Stimulated activated CD4-positive, alpha-beta T cell treated with anti-CD3 and anti-CD28 coated beads, Interleukin-12 subunit alpha, Interleukin-12 subunit beta, amount 100 ng/mL, for 4 hours (primary cell): Measurements from ENCODE around the gene NAXD.
"Not testable (repeated sequence)": the region's sequence is repeated elsewhere in the genome, so short reads cannot be mapped to it uniquely, and the experiment has no call there.

Experiments
- DNase-seq: peaks from one replicate; pipeline ENCODE4 v3.0.0-alpha.2; 2020

The NAXD gene

DNA sequence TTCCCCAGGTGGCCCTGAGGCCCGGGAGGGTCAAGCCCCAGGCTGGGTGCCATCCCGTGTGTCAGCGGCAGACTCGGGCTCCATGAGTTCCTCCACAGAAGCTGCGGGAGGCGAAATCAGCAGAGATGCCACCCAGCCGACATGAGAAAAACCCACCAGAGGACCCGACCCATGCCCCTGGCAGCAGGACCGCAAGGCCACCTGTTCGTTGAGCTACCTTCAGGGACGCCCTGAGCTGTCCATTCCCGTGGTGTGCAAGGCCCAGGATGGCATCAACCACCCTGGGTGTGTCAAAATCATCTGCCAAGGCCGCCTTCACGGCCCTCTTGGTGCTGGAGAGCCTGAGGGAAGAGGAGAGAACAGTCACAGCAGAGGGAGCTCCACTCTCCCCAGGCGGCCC, 30.4 kb downstream of the NAXD start:
- DNase-seq = no peak

DNA sequence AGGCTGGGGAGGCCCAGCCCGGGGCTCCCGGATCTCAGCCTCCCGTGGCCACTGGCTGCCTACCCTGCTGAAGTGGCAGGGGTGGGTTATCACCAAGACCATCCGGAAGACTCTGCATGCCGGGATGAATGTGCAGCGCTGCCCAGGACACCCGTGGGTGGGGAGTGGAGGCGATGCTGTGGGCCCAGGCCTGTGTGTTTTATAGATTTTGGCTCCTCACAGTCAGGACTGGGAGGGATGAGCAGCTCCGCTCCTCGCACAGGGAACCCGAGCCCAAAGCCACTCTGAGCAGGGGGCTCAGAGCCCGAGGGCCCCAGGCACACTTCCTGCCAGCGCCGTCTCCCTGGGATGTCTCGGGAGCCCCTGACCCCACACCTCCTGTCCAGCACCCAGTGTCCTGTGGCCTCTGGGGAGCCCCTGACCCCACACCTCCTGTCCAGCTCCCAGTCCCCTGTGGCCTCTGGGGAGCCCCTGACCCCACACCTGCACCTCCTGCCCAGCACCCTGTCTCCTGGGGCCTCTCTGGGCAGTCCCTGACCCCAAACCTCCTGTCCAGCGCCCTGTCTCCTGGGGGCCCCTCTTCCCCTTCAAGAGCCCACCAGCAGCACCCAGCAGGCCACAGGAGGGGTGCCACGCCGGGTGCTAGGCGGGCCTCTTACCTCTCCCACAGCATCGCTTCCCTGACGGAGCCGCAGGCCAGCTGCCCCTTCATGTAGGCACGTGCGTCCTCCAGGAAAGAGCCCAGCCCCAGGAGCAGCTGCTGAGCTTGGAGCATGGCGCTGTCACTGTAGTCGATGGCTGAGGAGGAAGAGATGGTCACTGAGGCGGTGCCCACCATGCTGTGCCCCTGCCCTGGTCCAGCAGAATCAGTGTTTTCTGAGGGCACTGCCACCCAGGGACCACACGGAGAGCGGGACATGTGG, 31.4 kb downstream of the NAXD start:
- no peak for DNase-seq

DNA sequence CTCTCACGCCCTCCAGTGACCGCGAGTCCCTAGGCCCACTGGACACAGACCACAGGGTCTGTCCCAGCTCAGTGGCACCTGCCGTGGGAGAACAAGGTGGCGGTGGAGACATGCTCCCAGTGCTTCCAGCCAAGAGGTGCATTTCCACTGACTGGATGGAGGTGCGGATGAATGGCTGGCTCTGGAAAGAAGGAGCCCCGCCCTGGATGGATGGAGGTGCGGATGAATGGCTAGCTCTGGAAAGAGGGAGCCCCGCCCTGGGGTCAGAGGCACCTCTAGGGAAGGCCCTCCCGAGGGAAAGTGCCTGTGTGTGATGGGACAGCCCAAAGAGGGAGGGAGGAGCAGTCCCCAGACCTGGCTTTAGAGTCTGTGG, 32.0 kb downstream of the NAXD start:
- no peak for DNase-seq

DNA sequence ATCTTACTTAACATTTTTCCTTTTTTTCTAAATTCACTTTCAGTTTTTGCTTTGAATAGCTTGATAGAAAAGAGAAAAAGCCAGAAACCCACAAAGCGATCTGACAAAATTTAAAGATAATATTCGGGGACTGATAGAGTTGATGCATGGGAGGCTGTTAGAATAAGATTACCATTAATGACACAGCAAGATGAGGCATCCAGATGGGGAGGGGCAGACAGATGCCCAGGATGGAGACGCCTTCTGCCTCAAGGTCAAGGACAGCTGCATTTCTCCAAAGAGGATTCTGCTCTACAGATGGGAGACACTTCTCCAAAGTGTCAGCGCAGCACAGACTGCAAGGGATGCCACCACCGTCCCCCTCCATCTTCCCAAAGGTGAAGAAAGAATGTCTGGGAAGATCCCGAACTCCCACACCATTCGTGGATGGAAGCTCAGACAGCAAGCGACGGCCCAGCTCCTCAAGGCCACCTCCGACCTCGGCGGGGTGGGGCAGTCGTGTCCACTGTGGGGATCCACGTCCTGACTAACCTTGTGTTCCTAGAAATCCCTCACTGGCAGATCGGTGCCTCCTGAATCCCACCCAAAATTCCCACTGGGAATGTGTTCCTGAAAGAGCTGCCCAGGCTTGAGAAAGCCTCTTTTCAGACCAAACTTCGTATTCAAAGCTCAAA, 32.9 kb downstream of the NAXD start:
- no peak for DNase-seq

DNA sequence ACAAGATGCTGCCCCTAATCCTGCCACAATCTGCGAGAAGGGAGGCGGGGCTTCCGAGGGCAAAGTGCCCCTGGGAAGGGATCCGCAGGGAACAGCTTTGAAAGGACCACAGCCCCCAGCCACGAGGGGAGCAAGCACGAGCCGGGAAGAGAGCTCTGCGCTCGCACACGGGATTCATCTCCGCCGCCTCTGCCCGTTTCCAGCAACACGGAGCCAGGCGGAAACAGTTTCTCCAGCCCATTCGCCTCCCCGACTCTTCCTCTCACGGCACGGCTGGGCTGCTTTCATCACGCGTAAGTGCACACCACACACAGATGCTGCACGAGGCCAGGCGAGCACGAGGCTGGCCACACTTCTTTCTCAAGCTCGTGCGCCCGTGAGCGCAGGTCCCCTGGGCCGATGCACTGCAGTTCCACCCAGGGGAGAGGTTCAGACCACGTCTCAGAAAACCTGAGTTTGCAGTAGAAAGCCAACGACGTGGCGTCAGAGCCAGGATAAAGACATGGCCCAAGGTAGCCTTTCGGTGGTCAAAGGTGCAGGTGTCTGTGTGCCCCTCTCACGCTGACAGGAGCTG, 33.6 kb downstream of the NAXD start:
- no peak for DNase-seq

DNA sequence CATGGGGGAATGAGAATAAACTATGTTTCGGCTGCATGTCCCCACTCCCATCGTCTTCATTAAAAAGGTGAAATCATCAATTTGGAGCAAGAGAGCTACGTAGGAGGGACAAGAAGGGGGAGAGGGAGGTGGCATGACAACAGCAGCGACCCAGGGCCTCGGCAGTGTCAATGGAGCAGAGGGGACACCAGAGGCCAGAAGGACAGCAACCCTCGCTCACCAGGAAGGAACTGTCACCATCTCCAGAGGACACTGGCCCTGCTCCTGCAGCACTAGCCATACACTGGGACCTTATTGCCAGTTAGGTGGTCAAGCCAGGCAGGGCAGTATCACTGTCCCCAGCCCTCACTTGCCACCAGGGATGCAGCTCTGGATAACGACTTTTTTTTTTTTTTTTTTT, 34.2 kb downstream of the NAXD start:
- DNase-seq = no peak

DNA sequence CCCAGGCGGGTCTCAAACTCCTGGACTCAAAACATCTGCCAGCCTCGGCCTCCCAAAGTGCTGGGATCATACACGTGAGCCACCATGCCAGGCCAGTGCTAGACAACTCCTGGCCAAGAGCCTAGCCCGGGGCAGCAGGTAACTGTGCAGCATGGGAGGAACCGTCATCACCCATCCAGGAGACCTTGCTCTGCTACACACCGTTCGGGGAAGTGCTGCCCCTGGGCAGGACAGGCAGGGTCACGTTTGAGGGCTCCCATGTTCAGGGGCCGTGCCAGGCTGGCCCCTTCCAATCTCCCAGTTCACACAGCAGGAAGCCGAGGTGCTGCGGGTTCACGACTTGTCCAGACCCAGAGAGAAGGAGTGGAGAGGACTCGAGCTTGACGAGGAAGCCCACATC, 35.1 kb downstream of the NAXD start:
- no peak for DNase-seq

DNA sequence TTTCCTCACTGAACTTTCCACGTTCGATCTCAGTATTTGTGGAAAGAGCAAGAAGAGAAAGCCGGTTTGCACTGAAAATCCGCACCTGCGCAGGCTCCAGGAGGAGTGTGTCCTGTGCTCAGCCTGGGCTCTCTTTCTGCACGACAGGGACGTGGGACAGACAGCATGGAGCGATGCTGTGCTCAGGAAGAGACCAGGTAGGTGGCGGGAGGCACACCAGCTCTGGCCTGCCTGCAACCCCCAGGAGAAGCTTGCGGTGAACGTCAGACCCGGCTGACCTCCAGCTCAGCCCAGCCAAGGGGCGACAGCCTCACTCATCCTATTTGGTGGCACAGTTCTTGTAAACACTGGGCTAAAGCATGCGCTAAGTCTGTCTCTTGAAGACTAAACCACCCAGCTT, 35.9 kb downstream of the NAXD start:
- DNase-seq = no peak

DNA sequence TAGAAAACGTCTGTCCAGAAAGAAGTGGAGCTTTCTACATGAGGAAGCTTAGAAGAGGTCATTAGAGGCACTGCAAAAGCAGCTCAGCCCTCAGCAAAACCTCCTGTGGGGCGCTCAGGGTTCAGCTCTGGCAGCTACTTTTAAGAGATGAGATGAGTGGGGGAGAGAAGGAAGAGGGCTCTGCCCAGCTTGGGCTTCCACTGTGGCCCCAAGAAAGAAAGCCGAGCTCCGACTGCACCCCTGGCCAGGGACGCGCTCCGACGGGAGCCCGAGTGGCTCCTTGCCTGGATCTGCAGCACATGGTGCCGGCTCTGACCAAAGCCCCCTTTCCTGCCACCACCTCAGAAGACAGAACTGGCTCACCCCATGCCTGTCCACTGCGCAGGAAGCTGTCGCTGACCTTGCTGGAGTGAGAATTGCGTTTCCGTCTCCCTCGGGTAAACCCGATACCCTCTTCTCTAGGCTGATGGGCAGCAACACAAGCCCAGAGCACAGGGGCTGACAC, 36.4 kb downstream of the NAXD start:
- no peak for DNase-seq

DNA sequence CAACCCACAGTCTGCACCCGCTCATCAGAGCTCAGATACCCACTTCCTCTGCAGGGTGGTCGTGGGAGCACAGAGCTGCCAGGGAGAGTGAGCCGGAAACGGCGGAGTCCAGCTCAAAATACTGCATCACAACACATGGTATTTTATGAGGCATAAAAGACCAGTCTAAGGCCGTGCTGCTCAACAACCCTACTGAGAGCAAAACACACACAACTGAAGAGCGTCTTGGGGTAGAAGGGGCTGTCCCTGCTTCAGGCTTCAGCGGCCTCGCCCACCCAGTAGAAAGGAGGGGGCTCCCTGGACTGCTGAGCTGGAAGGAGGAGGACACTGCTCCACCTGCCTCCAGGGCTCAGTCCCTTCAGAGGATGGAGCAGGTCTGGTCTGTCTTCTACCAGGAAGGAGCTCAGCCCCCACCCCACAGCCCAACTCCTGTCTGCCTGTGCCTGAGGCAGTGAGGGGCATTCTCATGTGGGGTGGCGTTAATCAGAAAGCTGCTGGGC, 36.9 kb downstream of the NAXD start:
- DNase-seq = no peak

DNA sequence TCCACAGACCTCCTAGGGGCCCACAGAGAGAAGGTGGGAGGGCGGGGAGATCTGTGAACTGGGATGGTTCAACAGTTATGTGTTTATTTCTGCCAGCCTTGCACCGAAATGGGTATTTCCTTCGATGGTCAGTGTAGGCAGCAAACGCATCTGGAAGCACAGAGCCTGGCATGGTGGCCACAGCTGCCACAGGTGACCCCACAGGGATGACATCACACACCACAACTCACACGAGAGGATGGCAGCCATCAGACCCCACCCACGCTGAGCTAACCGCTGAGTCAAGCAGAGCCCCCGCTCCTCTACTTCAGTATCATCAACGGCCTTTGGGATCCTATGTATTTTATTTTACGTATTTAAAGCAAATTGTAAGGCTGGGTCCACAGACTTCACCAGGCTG, 37.4 kb downstream of the NAXD start:
- DNase-seq = no peak

DNA sequence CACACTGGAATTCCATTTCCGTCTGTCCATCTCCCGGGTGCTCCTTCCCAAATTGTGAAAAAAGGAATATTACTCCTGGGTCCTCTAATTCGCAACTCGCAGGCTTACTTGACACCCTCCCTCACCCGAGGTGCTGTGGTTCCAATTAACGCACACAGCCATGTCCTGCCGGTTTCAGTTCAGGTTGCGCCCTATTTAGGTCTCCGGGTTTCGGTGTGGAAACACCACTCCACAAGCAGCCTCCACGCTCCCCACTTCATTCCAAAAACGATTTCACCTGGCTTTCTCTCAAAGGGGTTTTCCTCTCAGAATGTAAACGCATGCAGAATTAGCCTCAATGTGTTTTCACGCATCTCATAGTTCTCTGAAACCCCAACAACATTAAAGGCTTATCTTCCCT, 37.9 kb downstream of the NAXD start:
- DNase-seq = no peak

DNA sequence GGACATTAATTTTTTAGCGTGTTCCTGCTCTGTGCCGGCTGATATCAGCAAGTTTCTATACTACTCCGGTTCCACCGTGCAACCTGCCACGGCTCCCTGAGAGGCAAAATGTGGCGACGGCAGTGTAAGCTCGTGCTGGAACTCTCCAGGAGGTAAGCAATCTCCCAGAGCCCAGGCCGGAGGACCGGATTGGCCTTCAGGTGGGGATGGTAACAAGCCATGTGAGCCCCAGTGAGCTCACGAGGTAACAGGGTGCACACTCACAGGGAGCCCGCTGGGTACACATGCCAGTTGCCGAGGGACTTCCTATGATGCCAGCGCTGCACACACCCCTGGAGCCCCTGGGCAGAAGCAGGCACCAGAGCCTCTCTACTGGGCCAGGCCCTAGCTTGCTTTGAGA, 38.5 kb downstream of the NAXD start:
- DNase-seq = no peak

DNA sequence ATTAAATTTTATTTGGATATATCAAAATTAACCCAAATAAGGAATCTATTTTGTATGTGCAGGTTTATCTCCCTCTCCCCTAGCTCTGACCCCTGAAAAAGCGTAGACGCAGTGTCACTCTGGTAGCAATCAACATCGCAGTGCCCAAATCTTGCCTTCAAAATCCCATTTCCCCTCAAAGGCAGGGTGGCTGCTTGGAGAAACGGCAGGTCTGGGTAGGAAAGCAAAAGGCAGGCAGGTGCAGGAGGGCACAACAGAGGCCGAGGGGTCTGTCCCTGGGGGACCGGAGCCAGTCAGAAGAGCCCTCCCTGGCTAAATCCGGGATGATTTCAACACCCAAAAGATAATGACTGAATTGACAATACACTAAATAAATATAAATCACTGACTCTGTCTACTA, 41.9 kb downstream of the NAXD start:
- no peak for DNase-seq

DNA sequence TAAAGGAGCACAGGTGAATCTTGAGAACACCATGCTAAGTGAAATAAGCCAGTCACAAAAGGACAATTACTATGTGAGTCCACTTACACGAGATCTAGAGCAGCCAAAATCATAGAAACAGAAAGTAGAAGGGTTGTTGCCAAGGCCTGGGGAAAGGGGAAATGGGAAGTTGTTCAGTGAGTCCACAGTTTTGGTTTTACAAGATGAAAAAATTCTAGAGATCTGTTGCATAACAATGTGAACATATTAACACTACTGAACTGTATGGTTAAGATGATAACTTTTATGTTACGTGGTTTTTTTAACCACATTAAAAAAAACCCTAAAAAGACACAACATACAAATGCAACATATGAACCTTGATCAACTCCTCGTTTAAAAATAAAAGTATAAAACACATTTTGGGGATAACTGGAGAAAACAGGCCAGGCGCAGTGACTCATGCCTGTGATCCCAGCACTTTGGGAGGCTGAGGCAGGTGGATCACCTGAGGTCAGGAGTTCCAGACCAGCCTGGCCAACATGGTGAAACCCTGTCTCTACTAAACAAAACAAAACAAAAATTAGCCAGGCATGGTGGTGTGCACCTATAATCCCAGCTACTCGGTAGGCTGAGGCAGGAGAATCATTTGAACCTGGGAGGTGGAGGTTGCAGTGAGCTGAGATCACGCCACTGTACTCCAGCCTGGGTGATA, 43.0 kb downstream of the NAXD start:
- DNase-seq = not testable (repeated sequence)

DNA sequence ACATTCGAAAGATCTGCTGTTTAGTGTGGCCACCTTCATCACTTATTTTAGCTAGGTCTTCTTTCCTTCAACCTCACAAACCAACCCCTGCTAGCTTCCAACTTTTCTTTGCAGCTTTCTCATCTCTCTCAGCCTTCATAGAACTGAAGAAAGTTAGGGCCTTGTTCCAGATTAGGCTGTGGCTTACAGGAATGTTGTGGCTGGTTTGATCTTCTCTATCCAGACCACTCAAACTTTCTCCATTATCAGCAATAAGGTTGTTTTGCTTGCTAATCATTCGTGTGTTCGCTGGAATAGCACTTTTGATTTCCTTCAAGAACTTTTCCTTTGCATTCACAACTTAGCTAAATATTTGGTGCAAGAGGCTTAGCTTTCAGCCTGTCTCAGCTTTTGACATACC, 45.9 kb downstream of the NAXD start:
- DNase-seq = no peak

DNA sequence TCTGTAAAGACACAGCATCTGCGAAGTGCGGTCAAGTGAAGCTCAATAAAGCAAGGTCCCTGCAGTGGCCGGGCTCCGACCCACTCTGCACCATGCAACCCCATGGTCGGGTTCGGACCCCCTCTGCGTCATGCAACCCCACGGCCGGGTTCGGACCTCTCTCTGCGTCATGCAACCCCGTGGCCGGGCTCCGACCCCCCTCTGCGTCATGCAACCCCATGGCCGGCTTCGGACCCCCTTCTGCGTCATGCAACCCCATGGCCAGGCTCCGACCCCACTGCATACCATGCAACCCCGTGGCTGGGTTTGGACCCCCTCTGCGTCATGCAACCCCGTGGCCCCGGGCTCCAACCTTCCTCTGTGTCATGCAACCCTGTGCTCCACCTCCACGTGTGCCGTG, 46.7 kb downstream of the NAXD start:
- no peak for DNase-seq

DNA sequence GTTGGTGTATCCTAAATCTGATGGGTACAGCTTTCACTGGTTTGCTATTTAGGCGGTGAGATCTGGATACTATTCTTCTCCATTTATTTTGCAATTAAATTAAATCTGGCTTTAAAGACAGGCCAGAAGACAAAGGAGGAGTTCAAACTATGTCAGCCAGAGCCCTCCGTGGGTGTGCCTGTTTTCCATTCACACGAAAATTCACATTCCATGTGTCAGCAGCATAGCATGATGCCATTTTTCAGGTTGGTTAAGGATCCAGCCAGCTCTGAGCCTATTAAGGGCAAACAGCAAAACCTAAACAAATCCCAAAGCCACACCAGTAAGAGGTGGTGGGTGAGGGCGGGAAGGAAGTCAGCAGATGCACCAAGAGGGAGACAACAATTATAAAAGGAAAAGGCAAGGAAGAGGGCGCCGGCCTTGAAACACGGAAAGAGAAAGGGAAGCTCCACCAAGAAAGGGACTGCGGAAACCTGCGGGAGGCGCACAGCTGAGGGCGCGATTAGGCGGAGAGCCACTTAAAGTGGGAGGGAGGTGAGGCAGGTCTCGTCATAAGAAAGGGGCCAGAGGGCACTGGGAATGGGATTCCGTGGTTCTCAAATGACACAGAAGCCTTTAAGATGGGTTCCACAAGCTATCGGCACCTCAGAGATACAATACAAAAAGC, 47.6 kb downstream of the NAXD start:
- DNase-seq = no peak

DNA sequence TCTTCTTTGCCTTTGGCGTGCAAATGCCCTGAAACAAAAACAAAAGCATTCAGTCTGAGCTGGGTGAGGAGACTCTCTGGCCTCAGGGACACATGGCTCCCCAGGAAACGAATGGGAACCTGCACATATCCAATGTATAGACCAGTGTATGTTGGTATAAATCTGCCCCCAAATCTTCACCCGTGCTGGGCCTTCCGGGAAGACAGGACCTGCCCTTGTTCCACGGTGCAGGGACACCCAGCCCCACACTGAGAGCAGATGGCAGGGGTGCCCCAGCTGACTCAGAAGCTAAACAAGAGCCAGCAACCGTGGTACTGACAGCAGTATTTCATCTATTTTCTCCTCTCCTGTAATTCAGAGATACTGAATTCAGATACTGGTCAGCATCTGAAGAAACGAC, 48.1 kb downstream of the NAXD start:
- no peak for DNase-seq

DNA sequence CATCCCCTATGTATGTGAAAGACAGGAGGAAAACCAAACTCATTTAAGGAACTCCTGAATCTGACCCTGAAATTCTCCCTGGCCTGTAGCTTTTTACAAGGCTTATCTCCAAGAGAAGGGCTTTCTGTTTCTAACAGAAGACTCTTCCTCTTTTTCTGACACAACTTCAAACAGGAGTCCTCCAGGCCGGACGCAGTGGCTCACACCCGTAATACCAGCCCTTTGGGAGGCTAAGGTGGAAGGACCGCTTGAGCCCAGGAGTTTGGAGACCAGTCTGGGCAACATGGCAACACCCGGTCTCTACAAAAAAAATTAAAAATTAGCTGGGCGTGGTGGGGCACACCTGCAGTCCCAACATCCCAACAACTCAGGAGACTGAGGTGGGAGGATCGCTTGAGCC, 48.7 kb downstream of the NAXD start:
- no peak for DNase-seq

DNA sequence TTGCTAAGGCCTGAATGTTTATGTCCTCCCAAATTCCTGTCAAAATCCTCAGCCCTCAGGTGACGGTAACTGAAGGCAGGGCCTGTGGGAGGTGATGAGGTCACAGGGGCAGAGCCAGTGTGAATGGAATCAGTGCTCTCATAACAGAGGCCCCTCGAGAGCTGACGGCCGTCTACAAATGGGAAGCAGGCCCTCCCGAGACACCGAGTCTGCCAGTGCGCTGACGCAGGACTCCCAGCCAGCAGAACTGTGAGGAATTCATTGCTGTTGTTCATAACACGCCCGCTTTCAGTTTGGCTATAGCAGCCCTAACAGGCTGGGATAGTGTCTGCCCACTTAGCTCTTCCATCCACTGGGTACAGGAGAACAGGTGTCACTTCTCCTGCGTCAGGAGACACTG, 49.3 kb downstream of the NAXD start:
- DNase-seq = no peak

DNA sequence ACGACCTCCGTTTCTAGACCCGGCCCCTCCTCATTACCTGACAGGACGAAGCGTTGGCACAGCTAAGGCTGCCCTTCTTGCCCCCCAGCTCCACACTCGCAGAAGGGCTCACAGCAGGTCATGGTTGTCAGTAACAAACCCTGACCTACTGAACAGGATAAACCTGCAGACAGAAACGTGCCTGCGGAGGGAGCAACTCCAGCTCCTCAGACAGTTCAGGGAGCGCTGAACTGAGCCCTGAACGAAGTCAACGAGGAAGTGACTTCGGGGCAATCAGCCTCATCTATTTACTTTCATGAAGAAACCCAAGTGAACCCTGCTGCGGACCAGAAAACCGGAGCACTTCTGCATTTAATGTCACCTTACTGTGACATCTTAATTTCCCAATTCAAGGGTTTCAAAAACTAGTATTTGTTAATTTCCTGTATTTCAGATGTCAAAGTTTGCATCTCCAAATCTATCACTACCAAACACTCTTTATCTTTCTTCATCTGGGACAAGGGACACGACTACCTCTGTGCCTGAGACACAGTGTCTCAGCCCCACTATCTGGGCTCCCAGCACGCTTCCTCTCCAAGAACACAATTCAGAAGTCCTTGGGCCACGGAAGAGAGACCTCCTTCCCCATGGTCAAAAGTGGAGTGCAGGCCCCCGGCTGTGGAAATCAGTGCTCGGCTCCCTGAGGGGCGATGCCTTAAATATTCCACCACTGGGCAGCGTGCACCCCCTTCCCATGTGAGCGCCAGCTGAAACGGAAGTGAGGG, 50.3 kb downstream of the NAXD start:
- no peak for DNase-seq
